BE2C (cell line): ENCODE data around the gene RCL1.

Experiments
- DNase-seq: peaks from one replicate; pipeline ENCODE4 v3.0.0-alpha.2; 2020
- H3K27me3 ChIP-seq: fragments of 250-450 bp; sonication (Bioruptor Pico); 2 replicates; pipeline ENCODE4 v1.5.1; 2020; ENCODE audit warnings: mild to moderate bottlenecking
- H3K36me3 ChIP-seq: fragments of 250-450 bp; sonication (Bioruptor Pico); 2 replicates; pipeline ENCODE4 v1.5.1; 2020; ENCODE audit warnings: mild to moderate bottlenecking
- H3K4me1 ChIP-seq: fragments of 250-450 bp; sonication (Bioruptor Pico); 2 replicates; pipeline ENCODE4 v1.5.1; 2020
- H3K4me3 ChIP-seq: 2 replicates; pipeline ENCODE4 v1.5.1; 2011; ENCODE audit warnings: low read depth, low read length
- H3K9me3 ChIP-seq: fragments of 250-450 bp; sonication (Bioruptor Pico); 2 replicates; pipeline ENCODE4 v1.5.1; 2020
- CTCF ChIP-seq: IDR thresholded peaks from 2 replicates; pipeline ENCODE4 v1.5.1; 2012; ENCODE audit warnings: mild to moderate bottlenecking, low read depth, low read length

RCL1 gene

GRCh38 chr9:4805191-4805918 lies 12.6 kb downstream of the RCL1 start:
- Histone ChIP-seq H3K36me3 (no peaks in the 10 kb centered on the region; the same call in 1 of the 2 replicates), H3K27me3 (no peaks in the 10 kb centered on the region), H3K4me1 (no peaks in the 10 kb centered on the region), H3K4me3 (no peak overlapping the region), H3K9me3 (no peaks in the 10 kb centered on the region; the same call in 1 of the 2 replicates)
- TF ChIP-seq CTCF = no peak
- no peak for DNase-seq

- no peaks in the 10 kb centered on the region for H3K4me1 ChIP-seq
- no peaks in the 10 kb centered on the region for H3K36me3 ChIP-seq
- H3K27me3 ChIP-seq = no peaks in the 10 kb centered on the region
- no peak for TF ChIP-seq CTCF
- H3K9me3 ChIP-seq = no peaks in the 10 kb centered on the region
- no peak for DNase-seq
- no peak overlapping the region for H3K4me3 ChIP-seq
Observed at GRCh38 chr9:4810565-4810964, 17.8 kb downstream of the RCL1 start.

- no peaks in the 10 kb centered on the region for H3K4me1 ChIP-seq
- TF ChIP-seq CTCF = no peak
- no peaks in the 10 kb centered on the region for H3K9me3 ChIP-seq
- H3K4me3 ChIP-seq = no peak overlapping the region
- DNase-seq = no peak
- no peaks in the 10 kb centered on the region for H3K27me3 ChIP-seq
- H3K36me3 ChIP-seq = no peaks in the 10 kb centered on the region
Observed at GRCh38 chr9:4811824-4812223, 19.1 kb downstream of the RCL1 start.

- no peaks in the 10 kb centered on the region for H3K4me1 ChIP-seq
- H3K36me3 ChIP-seq = no peaks in the 10 kb centered on the region
- H3K9me3 ChIP-seq = no peaks in the 10 kb centered on the region
- H3K4me3 ChIP-seq = no peak overlapping the region
- no peak for TF ChIP-seq CTCF
- no peaks in the 10 kb centered on the region for H3K27me3 ChIP-seq
- DNase-seq = no peak
Observed at GRCh38 chr9:4812858-4813257, 20.1 kb downstream of the RCL1 start.

GRCh38 chr9:4814913-4815312 lies 22.2 kb downstream of the RCL1 start:
- no peak for TF ChIP-seq CTCF
- Histone ChIP-seq H3K36me3 (no peaks in the 10 kb centered on the region), H3K9me3 (no peaks in the 10 kb centered on the region), H3K27me3 (no peaks in the 10 kb centered on the region), H3K4me3 (no peak overlapping the region), H3K4me1 (no peaks in the 10 kb centered on the region)
- no peak for DNase-seq

GRCh38 chr9:4815381-4815956 lies 22.7 kb downstream of the RCL1 start:
- no peak for DNase-seq
- no peak for TF ChIP-seq CTCF
- H3K4me1 ChIP-seq = no peaks in the 10 kb centered on the region
- H3K27me3 ChIP-seq = no peaks in the 10 kb centered on the region
- H3K9me3 ChIP-seq = no peaks in the 10 kb centered on the region
- no peaks in the 10 kb centered on the region for H3K36me3 ChIP-seq
- H3K4me3 ChIP-seq = no peak overlapping the region
